RPMI8226 (cell line): Measurements from ENCODE around the gene RPTOR.

Experiments
- DNase-seq: peaks from one replicate; pipeline ENCODE4 v3.0.0-alpha.2; 2015

RPTOR gene

GRCh38 chr17:81013642-81014041, 469.0 kb downstream of the RPTOR start:
- DNase-seq = no peak

DNA sequence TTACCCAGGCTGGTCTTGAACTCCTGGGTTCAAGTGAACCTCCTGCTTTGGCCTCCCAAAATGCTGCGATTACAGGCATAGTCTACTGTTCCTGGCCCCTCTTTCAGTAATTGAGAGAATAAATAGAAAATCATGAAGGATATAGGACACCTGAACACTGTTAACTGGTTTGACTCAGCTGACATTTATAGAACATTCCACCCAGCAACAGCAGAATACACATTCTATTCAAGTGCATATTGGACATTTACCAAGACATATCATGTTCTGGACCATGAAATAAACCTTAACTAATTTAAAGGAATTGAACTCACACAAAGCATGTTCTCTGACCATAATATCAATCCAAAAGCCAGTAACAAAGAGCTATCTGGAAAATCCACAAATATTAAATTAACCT, 470.5 kb downstream of the RPTOR start:
- DNase-seq = no peak
